ENCODE measurements around the gene CDC42BPA. TPM values are rescaled to one million over a fixed set of nuclear protein-coding genes. Genes with fewer than 3 reads are reported as not detected.

Gene CDC42BPA
- total RNA-seq, 1 experiment from 2014 or later: 48.6 TPM

GRCh38 chr1:226984521-226985238, 333.6 kb downstream of the CDC42BPA start:
- TF ChIP-seq CTCF (IDR thresholded peaks at IDR 0.05; ENCODE audit: unreplicated experiment): no peak
- no peak for DNase-seq
- intact Hi-C loops (cut with micrococcal nuclease; ENCODE audit: unreplicated experiment): no loop called here
- Mint-ChIP-seq H3K4me3 (ENCODE audit: low read depth, unreplicated experiment) (no peak overlapping the region), H3K36me3 (ENCODE audit: insufficient read depth, unreplicated experiment) (peaks cover 48% of the 10 kb centered on the region), H3K4me1 (ENCODE audit: low read depth, unreplicated experiment) (no peaks in the 10 kb centered on the region), H3K27ac (ENCODE audit: unreplicated experiment) (no peak overlapping the region), H3K27me3 (ENCODE audit: unreplicated experiment) (no peaks in the 10 kb centered on the region), H3K9me3 (ENCODE audit: low read depth, unreplicated experiment) (no peaks in the 10 kb centered on the region)
- no TSS peak for BruUV-seq (replicated peaks)
- CTCF ChIA-PET: interaction anchor here (0.6 kb wide), 2 partner anchors 209 to 1811 kb away, joined by 3 to 5 read pairs; no protein-coding TSS in a partner anchor

GRCh38 chr1:226983992-226984364, 334.3 kb downstream of the CDC42BPA start:
- Mint-ChIP-seq H3K27me3 (ENCODE audit: unreplicated experiment) (no peaks in the 10 kb centered on the region), H3K4me1 (ENCODE audit: low read depth, unreplicated experiment) (no peaks in the 10 kb centered on the region), H3K9me3 (ENCODE audit: low read depth, unreplicated experiment) (no peaks in the 10 kb centered on the region), H3K36me3 (ENCODE audit: insufficient read depth, unreplicated experiment) (peaks cover 48% of the 10 kb centered on the region), H3K4me3 (ENCODE audit: low read depth, unreplicated experiment) (no peak overlapping the region), H3K27ac (ENCODE audit: unreplicated experiment) (no peak overlapping the region)
- CTCF ChIA-PET: interaction anchor here (0.6 kb wide), 2 partner anchors 209 to 1812 kb away, joined by 3 to 5 read pairs; no protein-coding TSS in a partner anchor
- no TSS peak for BruUV-seq (replicated peaks)
- TF ChIP-seq CTCF (IDR thresholded peaks at IDR 0.05; ENCODE audit: unreplicated experiment): no peak
- DNase-seq: no peak
- intact Hi-C loops (cut with micrococcal nuclease; ENCODE audit: unreplicated experiment): no loop called here

- intact Hi-C loops (cut with micrococcal nuclease; ENCODE audit: unreplicated experiment): no loop called here
- Mint-ChIP-seq H3K36me3 (ENCODE audit: insufficient read depth, unreplicated experiment) (peaks cover 48% of the 10 kb centered on the region), H3K9me3 (ENCODE audit: low read depth, unreplicated experiment) (no peaks in the 10 kb centered on the region), H3K27ac (ENCODE audit: unreplicated experiment) (no peak overlapping the region), H3K4me3 (ENCODE audit: low read depth, unreplicated experiment) (no peak overlapping the region), H3K4me1 (ENCODE audit: low read depth, unreplicated experiment) (no peaks in the 10 kb centered on the region), H3K27me3 (ENCODE audit: unreplicated experiment) (no peaks in the 10 kb centered on the region)
- BruUV-seq (replicated peaks): no TSS peak
- DNase-seq: no peak
- no peak for TF ChIP-seq CTCF (IDR thresholded peaks at IDR 0.05; ENCODE audit: unreplicated experiment)
- CTCF ChIA-PET: interaction anchor here (0.6 kb wide), 1 partner anchor 1812 kb away, joined by 3 read pairs; no protein-coding TSS in a partner anchor
Measured at GRCh38 chr1:226983247-226983991, 334.9 kb downstream of the CDC42BPA start.

GRCh38 chr1:226982451-226983177, 335.7 kb downstream of the CDC42BPA start:
- H3K36me3 Mint-ChIP-seq (ENCODE audit: insufficient read depth, unreplicated experiment): peaks cover 47% of the 10 kb centered on the region
- H3K9me3 Mint-ChIP-seq (ENCODE audit: low read depth, unreplicated experiment): no peaks in the 10 kb centered on the region
- H3K4me3 Mint-ChIP-seq (ENCODE audit: low read depth, unreplicated experiment): no peak overlapping the region
- H3K27ac Mint-ChIP-seq (ENCODE audit: unreplicated experiment): no peak overlapping the region
- intact Hi-C loops (cut with micrococcal nuclease; ENCODE audit: unreplicated experiment): no loop called here
- H3K27me3 Mint-ChIP-seq (ENCODE audit: unreplicated experiment): no peaks in the 10 kb centered on the region
- TF ChIP-seq CTCF (IDR thresholded peaks at IDR 0.05; ENCODE audit: unreplicated experiment): no peak
- no peak for DNase-seq
- H3K4me1 Mint-ChIP-seq (ENCODE audit: low read depth, unreplicated experiment): no peaks in the 10 kb centered on the region
- no TSS peak for BruUV-seq (replicated peaks)
- CTCF ChIA-PET: no interaction called here

Measured in Calu3 (cell line).